ENCODE data around the gene LRRC30. TPM values are rescaled to one million over a fixed set of nuclear protein-coding genes. Genes with fewer than 3 reads are reported as not detected.

LRRC30 gene
- total and polyA plus RNA-seq, 2 donors (not counting 1 experiment from before 2014, with no cell fraction given) = not detected

DNA sequence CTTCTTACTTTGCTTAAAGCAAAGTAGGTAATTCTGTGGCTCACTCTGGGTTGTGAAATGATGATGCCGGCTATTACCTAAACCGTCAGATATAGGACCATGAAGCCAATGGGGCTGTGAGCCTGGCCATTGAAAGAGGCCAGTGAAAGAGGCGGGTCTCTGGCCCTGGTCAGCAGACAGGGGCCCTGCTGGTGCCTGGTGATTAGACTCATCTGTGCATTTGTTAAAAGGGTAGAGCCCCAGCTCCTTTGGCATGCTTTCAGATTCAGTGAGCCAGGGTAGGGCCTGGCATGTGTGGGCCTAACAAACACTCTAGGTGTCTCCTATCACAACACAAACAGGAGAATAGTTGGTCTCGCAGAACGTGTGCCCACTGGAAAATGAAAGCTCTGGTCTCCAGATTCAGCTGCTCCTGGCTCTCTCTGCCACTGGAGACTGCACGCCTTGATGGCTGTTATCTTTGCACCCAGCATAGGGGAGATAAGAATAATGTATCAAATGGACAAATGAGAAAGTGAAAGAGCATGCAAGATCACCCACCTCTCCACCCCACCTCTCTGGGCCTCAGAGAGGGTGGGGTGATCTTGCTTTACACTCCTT is 6.9 kb downstream of the LRRC30 start:
- Mint-ChIP-seq H3K4me3 (no peak overlapping the region), H3K27me3 (no peaks in the 10 kb centered on the region), H3K4me1 (no peaks in the 10 kb centered on the region), H3K27ac (no peak overlapping the region), H3K9me3 (ENCODE audit: insufficient read depth) (no peaks in the 10 kb centered on the region)
- H3K79me2 ChIP-seq (ENCODE audit: control insufficient read depth, insufficient read depth, low read length) = no peaks in the 10 kb centered on the region
- no peak overlapping the region for H3K27ac ChIP-seq (ENCODE audit: low read length in 2 of 2)
- no peak for DNase-seq
- no peaks in the 10 kb centered on the region for H3K27me3 ChIP-seq (replicated peaks in 1 of 4; ENCODE audit: control extremely low read depth in 1 of 4, control insufficient read depth in 3 of 4, insufficient read depth in 4 of 4, low read length in 3 of 4)
- no peaks in the 10 kb centered on the region for H3K36me3 ChIP-seq (replicated peaks in 1 of 2; ENCODE audit: control extremely low read depth in 1 of 2, control insufficient read depth in 1 of 2, extremely low read depth in 1 of 2, insufficient read depth in 2 of 2, low read length in 1 of 2)
- 93% methylated on average over 3 of the region's 6 CpGs for WGBS (ENCODE audit: insufficient coverage)
- H3K9ac ChIP-seq (ENCODE audit: low read length) = no peak overlapping the region
- CTCF ChIA-PET = no interaction called here
- H3K9me3 ChIP-seq (ENCODE audit: control extremely low read depth in 1 of 3, control insufficient read depth in 2 of 3, insufficient read depth in 1 of 3, low read length in 2 of 3) = peaks cover 0 to 12% (median 0%) of the 10 kb centered on the region in 3 donors
- no peaks in the 10 kb centered on the region for H3K4me1 ChIP-seq (ENCODE audit: control insufficient read depth in 2 of 2, insufficient read depth in 2 of 2, low read length in 2 of 2)
- no peak overlapping the region for H2AFZ ChIP-seq (ENCODE audit: insufficient read depth, low read depth, low read length, poor library complexity, severe bottlenecking)
- no peak for ATAC-seq (ENCODE audit: low read depth)
- TF ChIP-seq, protein P1, sequence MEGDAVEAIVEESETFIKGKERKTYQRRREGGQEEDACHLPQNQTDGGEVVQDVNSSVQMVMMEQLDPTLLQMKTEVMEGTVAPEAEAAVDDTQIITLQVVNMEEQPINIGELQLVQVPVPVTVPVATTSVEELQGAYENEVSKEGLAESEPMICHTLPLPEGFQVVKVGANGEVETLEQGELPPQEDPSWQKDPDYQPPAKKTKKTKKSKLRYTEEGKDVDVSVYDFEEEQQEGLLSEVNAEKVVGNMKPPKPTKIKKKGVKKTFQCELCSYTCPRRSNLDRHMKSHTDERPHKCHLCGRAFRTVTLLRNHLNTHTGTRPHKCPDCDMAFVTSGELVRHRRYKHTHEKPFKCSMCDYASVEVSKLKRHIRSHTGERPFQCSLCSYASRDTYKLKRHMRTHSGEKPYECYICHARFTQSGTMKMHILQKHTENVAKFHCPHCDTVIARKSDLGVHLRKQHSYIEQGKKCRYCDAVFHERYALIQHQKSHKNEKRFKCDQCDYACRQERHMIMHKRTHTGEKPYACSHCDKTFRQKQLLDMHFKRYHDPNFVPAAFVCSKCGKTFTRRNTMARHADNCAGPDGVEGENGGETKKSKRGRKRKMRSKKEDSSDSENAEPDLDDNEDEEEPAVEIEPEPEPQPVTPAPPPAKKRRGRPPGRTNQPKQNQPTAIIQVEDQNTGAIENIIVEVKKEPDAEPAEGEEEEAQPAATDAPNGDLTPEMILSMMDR (IDR thresholded peaks at IDR 0.05) = no peak
- POLR2A ChIA-PET = no interaction called here
- H3K4me3 ChIP-seq (ENCODE audit: control extremely low read depth in 1 of 5, extremely low read depth in 1 of 5, insufficient read depth in 1 of 5, low read depth in 2 of 5, low read length in 4 of 5) = no peak overlapping the region
- no peaks in the 10 kb centered on the region for H4K20me1 ChIP-seq (ENCODE audit: control insufficient read depth, insufficient read depth, low read length, poor library complexity, severe bottlenecking)
- H3K4me2 ChIP-seq (replicated peaks; ENCODE audit: low read depth, low read length, poor library complexity, severe bottlenecking) = no peak overlapping the region
- intact Hi-C loops (cut with micrococcal nuclease) = no loop called here

DNA sequence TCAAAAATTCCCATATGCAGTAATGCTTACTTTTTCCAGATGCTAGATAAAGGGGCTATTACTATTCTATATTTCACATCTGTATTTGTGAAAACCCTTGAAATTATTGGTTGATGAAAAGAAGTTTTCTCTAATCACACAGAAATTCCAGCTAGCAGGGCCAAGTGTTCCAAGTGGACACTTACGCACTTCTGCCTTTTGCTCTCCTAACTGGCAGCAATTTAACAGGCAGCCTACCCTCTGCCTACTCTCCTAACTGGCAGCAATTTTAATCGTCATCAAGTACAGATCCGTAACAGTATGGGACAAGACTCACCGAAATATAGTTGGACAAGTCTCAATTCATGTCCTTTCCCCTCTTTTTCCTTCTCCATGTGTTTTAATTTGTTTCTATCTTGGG is 12.0 kb downstream of the LRRC30 start:
- Mint-ChIP-seq H3K4me1 (no peaks in the 10 kb centered on the region), H3K27me3 (no peaks in the 10 kb centered on the region), H3K9me3 (ENCODE audit: insufficient read depth) (peaks cover 3% of the 10 kb centered on the region), H3K27ac (no peak overlapping the region), H3K4me3 (no peak overlapping the region)
- Histone ChIP-seq H3K27me3 (replicated peaks in 1 of 4; ENCODE audit: control extremely low read depth in 1 of 4, control insufficient read depth in 3 of 4, insufficient read depth in 4 of 4, low read length in 3 of 4) (no peaks in the 10 kb centered on the region), H3K36me3 (replicated peaks in 1 of 2; ENCODE audit: control extremely low read depth in 1 of 2, control insufficient read depth in 1 of 2, extremely low read depth in 1 of 2, insufficient read depth in 2 of 2, low read length in 1 of 2) (no peaks in the 10 kb centered on the region), H4K20me1 (ENCODE audit: control insufficient read depth, insufficient read depth, low read length, poor library complexity, severe bottlenecking) (no peaks in the 10 kb centered on the region), H2AFZ (ENCODE audit: insufficient read depth, low read depth, low read length, poor library complexity, severe bottlenecking) (no peak overlapping the region), H3K9ac (ENCODE audit: low read length) (no peak overlapping the region), H3K4me2 (replicated peaks; ENCODE audit: low read depth, low read length, poor library complexity, severe bottlenecking) (no peak overlapping the region), H3K27ac (ENCODE audit: low read length in 2 of 2) (no peak overlapping the region), H3K4me3 (ENCODE audit: control extremely low read depth in 1 of 5, extremely low read depth in 1 of 5, insufficient read depth in 1 of 5, low read depth in 2 of 5, low read length in 4 of 5) (no peak overlapping the region), H3K9me3 (ENCODE audit: control extremely low read depth in 1 of 3, control insufficient read depth in 2 of 3, insufficient read depth in 1 of 3, low read length in 2 of 3) (peaks cover 0 to 8% (median 0%) of the 10 kb centered on the region in 3 donors), H3K4me1 (ENCODE audit: control insufficient read depth in 2 of 2, insufficient read depth in 2 of 2, low read length in 2 of 2) (no peaks in the 10 kb centered on the region), H3K79me2 (ENCODE audit: control insufficient read depth, insufficient read depth, low read length) (no peaks in the 10 kb centered on the region)
- TF ChIP-seq, protein P1 (IDR thresholded peaks at IDR 0.05) = no peak
- no peak for TF ChIP-seq EZH2 (IDR thresholded peaks at IDR 0.05; ENCODE audit: borderline replicate concordance, insufficient read depth, low read depth, low read length, poor library complexity, severe bottlenecking)
- ChIA-PET POLR2A (no interaction called here), CTCF (no interaction called here)
- no peak for DNase-seq
- WGBS (ENCODE audit: insufficient coverage) = 95% methylated on average over 4 of the region's 4 CpGs
- intact Hi-C loops (cut with micrococcal nuclease) = no loop called here
- ATAC-seq (ENCODE audit: low read depth) = no peak

Measured in B cell (primary cell).